CD1c-positive myeloid dendritic cell (primary cell): ENCODE data around the gene MBOAT1.
"Not testable (repeated sequence)": the region's sequence is repeated elsewhere in the genome, so short reads cannot be mapped to it uniquely, and the experiment has no call there.

Experiments
- DNase-seq: peaks from one replicate; pipeline ENCODE4 v3.0.0-alpha.2; 2016; ENCODE audit errors: extremely low spot score

The MBOAT1 gene

DNA sequence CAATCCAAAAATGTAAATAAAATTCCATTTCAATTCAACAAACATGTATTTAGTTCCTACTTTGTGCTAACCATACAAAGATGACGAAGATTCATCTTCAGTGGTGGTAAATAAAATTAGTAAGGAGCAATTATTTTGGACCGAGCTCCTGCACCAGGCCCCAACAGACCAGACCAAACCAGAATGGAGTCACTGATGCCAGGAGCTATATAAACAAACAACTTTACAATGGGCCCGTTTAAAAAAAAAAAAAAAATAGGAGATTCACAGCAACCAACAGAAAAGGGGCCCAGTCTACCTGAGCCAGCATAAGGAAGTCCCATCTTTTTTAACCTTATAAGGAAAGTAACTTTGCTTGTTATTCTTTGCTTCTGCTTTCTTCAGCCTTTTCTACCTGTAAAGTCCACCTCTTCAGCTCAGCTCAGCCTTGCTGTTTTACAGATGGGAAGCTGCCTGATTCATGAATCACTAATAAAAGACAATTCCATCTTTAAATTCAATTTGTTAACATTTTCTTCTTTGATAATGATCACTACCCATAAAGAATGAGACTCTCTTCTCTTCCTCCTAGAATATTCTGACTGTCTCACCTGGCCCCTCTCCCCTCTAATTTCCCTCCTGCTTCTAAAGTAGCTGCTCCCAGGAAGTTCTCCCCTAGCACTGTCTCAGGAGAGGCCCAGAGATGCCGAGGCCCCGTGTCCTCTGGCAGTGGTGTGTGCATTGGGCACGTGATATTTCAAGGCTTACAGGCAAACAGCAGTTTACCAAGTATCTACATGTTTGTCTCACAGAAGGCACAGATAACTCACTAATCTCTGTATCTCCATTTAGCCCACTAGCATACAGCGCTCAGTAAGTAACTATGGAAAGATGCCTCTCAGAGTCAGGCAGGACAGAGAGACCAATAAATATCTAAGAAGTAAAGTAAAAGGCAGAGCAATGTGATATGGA lies 8.4 kb downstream of the MBOAT1 start:
- no peak for DNase-seq

DNA sequence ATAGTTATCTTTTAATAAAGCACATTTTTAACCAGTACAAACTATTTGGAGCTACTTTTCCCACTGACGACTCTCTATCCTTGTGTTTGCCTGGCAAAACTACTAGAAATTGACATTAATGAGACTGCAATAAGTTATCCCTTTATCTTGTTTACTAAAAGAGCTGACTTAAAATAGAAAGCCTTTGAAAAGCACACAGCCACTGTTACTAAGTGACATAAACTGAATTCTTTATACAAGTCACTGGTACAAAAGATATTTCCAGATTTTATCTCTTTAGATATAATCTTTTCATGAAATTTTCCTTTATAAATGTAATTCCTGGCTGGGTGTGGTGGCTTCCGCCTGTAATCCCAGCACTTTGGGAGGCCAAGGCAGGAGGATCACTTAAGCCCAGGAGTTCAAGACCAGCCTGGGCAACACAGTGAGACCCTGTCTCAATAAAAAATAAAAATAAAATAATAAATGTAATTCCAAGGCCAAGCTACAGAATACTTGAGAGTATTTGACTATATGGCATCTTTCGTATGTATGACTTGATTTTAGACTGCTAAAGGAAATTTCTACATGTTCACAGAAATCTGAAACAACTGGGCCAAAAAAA lies 9.5 kb downstream of the MBOAT1 start:
- no peak for DNase-seq

DNA sequence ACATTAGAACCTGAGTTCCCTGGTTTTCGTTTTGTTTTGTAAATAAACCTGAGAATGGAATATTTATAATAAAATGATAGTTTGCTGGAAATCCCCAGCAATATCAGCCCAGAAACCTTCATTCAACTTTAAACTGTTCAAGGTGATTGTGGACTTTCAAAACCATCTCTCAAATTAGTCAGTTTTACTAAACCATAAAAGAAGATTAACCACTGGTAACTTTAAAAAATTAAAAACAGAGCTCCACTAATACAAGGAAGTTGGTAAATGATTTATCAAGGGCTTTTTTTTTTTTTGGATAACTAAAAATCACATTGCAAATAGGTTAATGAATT lies 10.0 kb downstream of the MBOAT1 start:
- no peak for DNase-seq

DNA sequence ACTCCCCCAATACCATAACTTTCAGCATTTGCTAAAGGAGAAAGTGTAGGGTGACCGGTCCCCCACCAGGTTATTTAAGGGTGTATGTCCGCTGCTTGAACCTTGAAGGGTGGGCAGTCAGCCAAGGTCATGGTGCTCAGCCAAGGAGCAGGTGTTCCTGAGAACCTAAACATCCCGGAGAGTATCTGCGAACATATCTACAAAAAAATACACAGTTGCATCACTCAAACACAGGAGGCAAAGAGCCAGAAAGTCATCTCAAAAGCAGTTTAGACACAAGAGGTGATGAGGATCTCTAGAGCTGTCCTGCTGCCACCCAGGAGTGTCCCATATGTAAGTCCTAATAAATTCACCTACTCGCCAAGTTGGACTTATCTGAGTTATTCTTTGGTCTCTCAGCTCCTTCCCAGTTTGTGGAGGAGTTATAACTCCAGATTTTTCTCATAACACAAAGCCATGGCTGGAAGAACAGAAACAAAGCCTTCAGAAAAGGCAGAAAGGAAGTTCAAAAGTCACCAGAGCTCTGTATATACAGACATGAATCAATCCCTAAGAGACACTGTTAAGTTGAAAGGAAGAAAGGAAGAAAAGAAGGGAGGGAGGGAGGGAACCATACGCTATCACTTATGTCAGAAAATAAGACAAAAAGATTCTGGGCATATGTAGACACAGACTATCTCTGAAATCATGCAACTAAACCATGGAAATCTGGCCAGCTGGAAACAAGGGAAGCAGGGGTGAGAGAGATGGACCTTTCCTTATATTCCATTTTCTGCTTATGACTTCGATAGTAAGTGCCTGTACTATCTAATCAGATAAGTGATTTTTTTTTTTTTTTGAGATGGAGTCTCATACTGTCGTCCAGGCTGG lies 11.3 kb downstream of the MBOAT1 start:
- no peak for DNase-seq

DNA sequence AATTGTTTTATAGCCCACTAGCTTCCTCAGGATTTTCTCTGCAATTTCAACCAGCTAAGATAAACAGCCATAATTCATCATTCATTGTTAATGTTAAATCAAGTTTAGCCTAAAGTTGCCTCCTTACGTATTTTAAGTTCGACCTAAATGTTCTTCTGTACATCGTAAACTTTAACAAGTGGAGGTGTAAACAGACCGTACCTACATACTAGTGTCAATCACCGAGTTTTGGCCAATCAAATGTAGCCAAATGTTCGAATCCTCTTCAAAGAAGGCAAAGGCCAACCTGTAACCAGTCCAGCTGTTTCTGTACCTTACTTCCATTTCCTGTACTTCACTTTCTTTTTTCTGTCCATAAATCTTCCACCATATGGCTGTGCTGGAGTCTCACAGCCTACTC lies 13.5 kb downstream of the MBOAT1 start:
- DNase-seq: no peak

DNA sequence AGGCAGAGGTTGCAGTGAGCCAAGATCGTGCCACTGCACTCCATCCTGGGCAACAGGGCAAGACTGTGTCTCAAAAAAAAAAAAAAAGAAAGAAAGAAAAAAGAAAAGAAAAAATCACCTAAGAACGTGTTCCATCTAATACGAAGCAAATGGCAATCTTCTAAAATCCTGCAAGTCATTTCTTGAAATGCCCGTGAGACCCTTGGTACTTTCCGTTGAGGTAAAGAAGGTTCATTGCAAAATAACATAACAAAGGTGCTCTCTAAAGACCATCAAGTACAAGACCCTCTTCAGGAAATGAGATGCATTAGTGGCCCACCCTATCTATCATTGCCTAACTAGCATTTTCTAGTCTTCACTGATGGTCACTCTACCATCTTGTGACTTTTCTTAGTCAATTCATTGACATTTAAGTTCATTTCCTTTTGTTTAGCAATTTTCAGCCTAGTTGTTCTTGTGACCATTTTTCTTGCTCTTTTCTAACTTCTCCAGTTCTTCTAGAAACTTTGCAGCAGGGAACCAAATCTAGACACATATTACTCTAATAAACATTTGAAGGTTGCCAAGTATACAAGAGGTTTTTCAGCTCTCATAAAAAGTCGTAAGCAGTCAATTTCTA lies 14.0 kb downstream of the MBOAT1 start:
- no peak for DNase-seq

DNA sequence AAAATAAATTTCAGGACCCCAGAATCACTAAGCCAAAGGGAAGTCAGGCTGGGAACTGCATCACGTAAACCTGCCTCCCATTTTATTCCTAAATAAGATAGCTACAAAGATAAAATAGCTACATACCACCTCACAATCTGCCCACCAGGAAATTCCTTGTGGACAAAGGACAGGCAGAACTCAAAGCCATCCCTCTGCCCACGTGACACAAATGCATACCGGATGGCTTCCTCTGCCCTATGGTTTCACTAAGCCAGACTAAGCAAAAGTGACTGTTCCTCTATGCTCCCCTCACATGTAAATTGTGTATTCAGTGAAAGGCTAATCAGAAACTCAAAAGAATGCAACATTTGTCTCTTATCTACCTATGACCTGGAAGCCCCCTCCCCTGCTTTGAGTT lies 15.0 kb downstream of the MBOAT1 start:
- no peak for DNase-seq

DNA sequence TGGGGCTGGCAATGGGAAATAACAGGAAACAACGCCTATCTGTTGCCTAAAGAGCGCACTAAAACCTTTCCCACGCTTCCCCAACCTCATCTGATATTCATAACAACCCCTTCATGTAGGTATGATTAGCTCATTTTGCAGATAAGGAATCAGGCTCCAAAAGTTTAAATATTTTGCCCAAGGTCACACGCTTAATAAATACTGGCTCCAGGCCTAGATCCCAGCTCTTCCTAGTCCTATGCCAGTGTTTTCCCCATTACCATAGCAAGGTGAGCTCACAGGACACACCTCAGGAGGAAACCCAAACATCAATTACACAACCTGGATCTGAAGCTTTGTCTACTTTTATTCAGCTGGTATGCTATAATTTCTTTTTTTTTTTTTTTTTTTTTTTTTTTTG lies 19.6 kb downstream of the MBOAT1 start:
- no peak for DNase-seq

DNA sequence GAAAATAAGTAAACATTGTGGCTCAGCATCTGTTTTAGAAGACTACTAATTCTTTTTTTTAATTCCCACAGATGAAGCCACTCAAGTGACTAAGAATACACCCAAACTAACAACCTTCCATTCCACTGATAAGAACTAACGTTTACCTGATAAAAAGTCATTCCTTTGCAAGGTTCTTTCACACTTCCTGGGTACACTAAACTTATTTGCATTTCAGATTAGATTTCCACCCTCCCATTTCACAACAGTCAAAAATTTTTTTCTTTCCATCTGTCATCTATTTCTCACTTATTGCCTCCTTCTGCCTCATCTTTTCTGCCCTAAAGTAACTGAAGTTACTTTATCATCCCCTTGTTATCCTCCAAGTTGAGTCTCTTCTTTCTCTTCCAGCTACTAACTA lies 20.3 kb downstream of the MBOAT1 start:
- DNase-seq: no peak

DNA sequence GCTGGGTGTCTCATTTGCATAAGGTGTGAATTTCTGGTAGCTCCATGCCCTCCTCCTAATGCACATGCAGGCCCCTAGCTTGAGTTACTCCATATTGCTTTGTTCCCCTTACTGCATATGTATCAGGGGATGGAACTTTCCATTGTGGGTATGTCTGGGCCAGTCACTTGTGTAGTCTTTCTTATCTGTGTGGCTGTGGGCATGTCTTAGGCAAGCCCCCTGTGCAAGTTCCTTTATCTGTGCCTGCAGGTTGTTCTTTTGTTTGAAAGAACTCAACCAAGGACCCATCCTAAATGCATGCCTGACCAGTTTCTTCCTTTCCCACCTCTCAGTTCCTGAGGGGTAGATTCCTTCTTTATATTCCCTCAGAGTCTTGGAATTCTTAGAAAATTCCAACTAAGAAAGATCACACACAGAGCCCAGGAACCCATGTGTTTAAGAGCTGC lies 23.6 kb downstream of the MBOAT1 start:
- DNase-seq: no peak

DNA sequence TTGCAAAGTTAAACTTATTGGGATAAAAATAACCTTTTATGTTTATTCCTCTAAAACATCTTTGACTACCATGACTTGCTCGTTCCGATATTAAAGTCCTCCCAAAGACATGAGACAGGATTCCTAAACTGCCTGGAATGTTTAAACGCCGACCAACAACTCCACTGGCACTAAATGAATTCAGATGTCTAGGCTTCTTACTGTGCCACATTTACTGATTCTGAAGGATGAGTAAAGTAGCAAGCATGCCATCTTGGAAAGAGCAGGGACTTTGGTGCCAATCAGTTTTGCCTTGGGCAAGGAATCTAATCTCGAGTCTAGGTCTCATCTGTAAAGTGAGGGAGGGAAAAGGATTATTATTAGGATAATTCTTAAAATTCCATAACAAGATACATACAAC lies 25.3 kb downstream of the MBOAT1 start:
- no peak for DNase-seq

DNA sequence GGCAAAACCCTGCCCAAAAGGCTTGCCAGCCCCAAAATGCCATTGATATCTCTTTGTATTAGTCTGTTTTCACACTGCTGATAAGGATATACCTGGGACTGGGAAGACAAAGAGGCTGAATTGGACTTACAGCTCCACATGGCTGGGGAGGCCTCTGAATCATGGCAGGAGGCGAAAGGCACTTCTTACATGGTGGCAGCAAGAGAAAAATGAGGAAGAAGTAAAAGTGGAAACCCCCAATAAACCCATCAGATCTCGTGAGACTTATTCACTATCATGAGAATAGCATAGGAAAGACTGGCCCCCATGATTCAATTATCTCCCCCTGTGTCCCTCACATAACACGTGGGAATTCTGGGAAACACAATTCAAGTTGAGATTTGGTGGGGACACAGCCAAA lies 28.6 kb downstream of the MBOAT1 start:
- DNase-seq: no peak

DNA sequence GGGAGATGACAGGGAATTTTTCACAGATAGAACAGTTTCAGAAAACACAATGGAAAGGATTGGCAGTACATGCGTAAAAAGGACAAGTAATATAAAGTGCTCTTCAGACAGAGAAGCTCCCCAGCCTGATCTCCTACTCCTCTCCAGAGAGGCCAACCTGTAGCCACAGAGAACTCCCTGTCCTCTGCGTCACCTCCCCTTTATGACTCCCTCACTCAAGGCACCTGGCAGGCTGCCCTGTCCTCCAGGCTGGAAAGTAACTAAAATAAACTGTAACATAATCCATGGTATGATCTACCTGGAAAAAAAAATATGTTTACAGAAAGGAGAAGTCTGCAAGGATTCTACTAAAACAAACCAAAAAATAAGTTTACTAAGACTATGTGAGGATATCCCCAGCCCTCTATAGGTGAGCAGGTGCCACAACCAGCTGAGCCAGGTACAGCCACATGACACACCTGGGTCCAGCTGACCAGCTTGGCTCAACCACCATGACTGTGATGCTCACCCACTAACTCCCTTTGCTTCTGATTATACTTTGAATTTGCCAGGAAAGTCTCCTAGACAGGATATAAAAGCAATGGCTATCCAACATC lies 29.2 kb downstream of the MBOAT1 start:
- no peak for DNase-seq

DNA sequence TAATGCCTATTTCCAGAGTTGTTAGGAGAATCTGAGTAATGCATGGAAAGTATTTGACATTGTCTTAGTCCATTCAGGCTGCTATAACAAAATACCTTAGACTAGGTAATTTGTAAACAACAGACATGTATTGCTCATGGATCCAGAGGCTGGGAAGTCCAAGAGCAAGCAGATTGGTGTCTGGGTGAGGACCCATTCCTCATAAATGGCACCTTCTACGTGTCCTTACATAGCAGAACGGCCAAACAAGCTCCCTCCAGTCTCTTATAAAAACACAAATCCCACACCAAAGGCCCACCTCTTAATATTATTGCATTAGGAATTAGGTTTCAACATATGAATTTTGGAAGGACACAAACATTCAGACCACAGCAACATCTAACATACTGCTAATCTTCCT lies 30.2 kb downstream of the MBOAT1 start:
- DNase-seq: no peak

DNA sequence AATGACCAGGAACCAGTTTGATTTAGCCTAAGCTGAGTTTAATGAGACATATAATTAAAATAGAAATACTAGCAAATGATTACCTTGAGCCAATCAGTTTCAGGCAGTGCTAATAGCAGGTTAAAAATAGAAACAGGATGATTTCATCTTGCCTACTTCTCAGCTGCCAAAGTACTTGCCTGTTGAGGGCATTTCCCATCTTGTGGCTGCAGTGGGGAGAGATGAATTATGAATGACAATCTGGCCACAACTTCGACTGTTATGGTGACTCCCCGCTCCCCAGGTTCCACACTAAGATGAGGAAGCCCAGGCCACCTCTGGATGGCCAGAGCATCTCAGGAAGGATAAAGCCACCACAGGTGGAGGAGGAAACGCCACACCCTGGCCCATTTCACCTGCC lies 31.3 kb downstream of the MBOAT1 start:
- no peak for DNase-seq

DNA sequence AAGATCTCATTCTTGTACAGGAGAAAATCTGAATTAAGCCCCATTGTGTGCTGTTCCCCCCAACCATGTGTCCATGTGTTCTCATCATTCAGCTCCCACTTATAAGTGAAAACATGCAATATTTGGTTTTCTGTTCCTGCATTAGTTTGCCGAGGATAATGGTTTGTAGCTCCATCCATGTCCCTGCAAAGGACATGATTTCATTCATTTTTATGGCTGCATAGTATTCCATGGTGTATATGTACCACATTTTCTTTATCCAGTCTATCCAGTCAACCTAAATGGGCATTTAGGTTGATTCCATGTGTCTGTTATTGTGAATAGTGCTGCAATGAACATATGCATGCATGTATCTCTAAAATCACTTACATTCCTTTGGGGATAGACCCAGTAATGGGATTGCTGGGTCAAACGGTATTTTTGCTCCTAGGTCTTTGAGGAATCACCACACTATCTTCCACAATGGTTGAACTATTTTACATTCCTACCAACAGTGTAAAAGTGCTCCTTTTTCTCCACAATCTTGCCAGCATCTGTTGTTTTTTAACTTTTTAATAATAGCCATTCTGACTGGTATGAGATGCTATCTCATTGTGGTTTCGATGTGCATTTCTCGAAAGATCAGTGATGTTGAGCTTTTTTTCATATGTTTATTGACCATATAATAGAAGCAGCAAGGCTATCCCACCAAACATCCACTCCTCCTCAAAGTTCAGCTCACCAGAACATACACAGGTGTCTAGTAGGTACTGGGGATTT lies 32.8 kb downstream of the MBOAT1 start:
- not testable (repeated sequence) for DNase-seq

DNA sequence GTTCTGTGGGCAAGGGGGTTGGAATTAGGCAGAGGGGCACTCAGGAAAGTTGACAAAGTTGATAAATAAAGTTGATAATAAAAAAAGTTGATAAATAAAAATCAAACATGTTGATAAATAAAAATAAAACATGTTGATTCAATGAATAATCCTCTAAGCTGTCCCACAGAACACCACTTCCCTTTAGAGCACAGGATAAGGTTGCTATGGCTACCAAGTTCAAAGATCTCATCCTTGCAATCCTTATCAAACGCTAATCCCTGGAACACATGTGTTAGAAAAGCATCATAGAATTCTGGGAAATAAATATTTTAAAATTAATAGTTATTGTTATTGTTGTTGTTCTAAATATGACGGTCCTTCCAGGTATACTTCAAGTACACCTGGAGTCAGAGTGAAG lies 33.9 kb downstream of the MBOAT1 start:
- no peak for DNase-seq

DNA sequence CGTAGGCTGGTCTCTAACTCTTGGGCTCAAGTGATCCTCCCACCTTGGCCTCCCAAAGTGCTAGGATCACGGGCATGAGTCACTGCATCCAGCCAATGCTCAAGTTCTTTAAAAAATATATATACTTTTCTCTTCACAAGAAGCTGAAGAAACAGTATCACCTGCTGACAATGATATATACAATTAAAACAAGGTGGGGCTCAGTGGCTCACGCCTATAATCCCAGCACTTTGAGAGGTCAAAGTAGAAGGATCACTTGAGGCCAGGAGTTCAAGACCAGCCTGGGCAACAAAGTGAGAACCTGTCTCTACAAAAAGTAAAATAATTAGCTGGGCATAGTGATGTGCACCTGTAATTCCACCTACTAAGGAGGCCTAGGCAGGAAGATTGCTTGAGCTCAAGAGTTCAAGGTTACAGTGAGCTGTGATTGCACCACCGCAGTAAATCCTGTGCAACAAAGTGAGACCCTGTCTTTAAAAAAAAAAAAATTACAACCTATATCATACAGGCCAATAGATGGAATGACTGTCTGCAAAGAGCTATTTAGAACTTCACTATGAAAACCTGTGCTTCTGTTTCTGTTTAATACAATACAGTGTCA lies 36.4 kb downstream of the MBOAT1 start:
- no peak for DNase-seq

DNA sequence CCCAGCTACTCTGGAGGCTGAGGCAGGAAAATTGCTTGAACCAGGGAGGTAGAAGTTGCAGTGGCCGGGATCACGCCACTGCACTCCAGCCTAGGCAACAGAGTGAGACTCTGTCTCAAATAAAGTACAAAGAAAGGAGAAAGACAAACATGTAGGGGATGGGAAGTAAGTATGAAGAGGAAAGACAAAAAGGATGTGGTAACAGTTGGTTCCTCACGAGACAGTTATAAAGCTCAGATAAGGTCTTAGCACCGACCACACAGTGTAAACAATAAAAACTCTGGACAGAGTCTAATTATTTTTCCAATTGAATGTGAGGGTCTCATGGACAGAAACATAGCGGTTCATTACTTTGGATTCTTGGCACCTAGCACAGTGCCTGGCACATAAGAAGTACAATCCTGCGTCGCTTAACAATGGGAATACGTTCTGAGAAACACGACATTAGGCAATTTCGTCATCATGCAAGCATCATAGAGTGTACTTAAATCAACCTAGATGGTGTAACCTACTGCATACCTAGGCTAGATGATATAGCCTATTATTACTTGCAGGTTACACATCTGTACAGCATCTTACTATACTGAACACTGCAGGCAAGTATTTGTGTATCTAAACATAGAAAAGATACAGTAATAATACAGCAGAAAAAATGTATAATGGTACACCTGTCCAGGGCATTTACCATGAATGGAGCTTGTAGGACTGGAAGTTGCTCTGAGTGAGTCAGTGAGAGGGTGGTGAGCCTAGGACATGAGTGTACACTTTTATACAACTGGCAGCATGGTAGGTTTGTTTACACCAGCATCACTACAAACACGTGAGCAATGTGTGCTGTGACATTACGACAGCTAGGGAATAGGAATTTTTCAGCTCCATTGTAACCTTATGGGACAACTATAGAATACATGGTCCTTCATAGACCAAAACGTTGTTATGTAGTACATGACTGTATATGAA lies 38.2 kb downstream of the MBOAT1 start:
- DNase-seq: peak; percentile 51
